HG03280 (cell line): Measurements from ENCODE around the gene MINDY4.

ENCODE experiments used
- ATAC-seq: cut with Tn5 transposase; IDR thresholded peaks from one replicate; pipeline ENCODE4 v1.9.1; 2021; ENCODE audit warnings: mild to moderate bottlenecking, moderate library complexity; ENCODE audit not compliant: unreplicated experiment

MINDY4 gene

GRCh38 chr7:30770845-30771173 lies 408 bp upstream of the MINDY4 start:
- no peak for ATAC-seq

- ATAC-seq, result peak; percentile 34
These were observed 736 bp downstream of the MINDY4 start for GRCh38 chr7:30771880-30772425.

- no peak for ATAC-seq
These were observed 1.8 kb downstream of the MINDY4 start for GRCh38 chr7:30772984-30773383.

GRCh38 chr7:30775992-30776391 lies 4.8 kb downstream of the MINDY4 start:
- ATAC-seq, result no peak

- ATAC-seq, result no peak
These were observed 5.8 kb downstream of the MINDY4 start for GRCh38 chr7:30776971-30777370.

- ATAC-seq, result no peak
These were observed 7.2 kb downstream of the MINDY4 start for GRCh38 chr7:30778255-30779025.

- ATAC-seq, result no peak
These were observed 8.4 kb downstream of the MINDY4 start for GRCh38 chr7:30779574-30779973.

GRCh38 chr7:30780941-30781340 lies 9.7 kb downstream of the MINDY4 start:
- no peak for ATAC-seq

GRCh38 chr7:30782690-30783089 lies 11.5 kb downstream of the MINDY4 start:
- no peak for ATAC-seq

GRCh38 chr7:30785786-30786185 lies 14.6 kb downstream of the MINDY4 start:
- ATAC-seq, result no peak

GRCh38 chr7:30787486-30787885 lies 16.3 kb downstream of the MINDY4 start:
- no peak for ATAC-seq

GRCh38 chr7:30788640-30789333 lies 17.6 kb downstream of the MINDY4 start:
- ATAC-seq, result no peak

GRCh38 chr7:30789334-30789711 lies 18.1 kb downstream of the MINDY4 start:
- ATAC-seq, result no peak

GRCh38 chr7:30790356-30790755 lies 19.1 kb downstream of the MINDY4 start:
- ATAC-seq, result no peak

- no peak for ATAC-seq
These were observed 19.9 kb downstream of the MINDY4 start for GRCh38 chr7:30791114-30791513.

GRCh38 chr7:30795161-30795948 lies 24.1 kb downstream of the MINDY4 start:
- no peak for ATAC-seq

- no peak for ATAC-seq
These were observed 25.1 kb downstream of the MINDY4 start for GRCh38 chr7:30796105-30796869.

- no peak for ATAC-seq
These were observed 26.2 kb downstream of the MINDY4 start for GRCh38 chr7:30797176-30798040.

GRCh38 chr7:30799206-30799975 lies 28.2 kb downstream of the MINDY4 start:
- ATAC-seq, result peak; percentile 57
